Measurements from ENCODE around the gene POC5.
"Not testable (repeated sequence)": the region's sequence is repeated elsewhere in the genome, so short reads cannot be mapped to it uniquely, and the experiment has no call there.

Gene POC5

DNA sequence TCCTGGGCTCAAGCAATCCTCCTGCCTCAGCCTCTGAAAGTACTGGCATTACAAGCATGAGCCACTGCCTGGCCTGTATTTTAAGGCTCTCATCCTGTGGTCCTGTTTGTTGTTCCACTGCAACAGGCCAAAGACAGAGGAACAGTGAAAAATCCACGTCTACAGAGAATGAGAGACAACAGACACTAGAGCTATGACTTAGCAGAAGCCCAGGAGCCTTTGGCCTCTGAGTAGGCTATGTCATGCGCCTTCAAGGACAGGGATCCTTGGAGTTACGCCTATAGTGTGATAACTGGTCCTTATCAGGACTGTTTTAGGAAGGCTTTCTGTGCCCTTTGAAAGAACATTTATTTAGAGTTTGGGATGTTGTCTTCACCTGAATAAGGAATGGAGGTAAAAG, 10.5 kb downstream of the POC5 start:
- no peak for DNase-seq (ENCODE audit: low read depth)
- H3K4me3 ChIP-seq (ENCODE audit: control insufficient read depth, low read depth, low read length), result no peak overlapping the region
- TF ChIP-seq, protein P1, sequence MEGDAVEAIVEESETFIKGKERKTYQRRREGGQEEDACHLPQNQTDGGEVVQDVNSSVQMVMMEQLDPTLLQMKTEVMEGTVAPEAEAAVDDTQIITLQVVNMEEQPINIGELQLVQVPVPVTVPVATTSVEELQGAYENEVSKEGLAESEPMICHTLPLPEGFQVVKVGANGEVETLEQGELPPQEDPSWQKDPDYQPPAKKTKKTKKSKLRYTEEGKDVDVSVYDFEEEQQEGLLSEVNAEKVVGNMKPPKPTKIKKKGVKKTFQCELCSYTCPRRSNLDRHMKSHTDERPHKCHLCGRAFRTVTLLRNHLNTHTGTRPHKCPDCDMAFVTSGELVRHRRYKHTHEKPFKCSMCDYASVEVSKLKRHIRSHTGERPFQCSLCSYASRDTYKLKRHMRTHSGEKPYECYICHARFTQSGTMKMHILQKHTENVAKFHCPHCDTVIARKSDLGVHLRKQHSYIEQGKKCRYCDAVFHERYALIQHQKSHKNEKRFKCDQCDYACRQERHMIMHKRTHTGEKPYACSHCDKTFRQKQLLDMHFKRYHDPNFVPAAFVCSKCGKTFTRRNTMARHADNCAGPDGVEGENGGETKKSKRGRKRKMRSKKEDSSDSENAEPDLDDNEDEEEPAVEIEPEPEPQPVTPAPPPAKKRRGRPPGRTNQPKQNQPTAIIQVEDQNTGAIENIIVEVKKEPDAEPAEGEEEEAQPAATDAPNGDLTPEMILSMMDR (IDR thresholded peaks at IDR 0.05; ENCODE audit: control insufficient read depth, insufficient read depth, low read depth, low read length, missing control alignments), result no peak

GRCh38 chr5:75706016-75706415, 11.2 kb downstream of the POC5 start:
- TF ChIP-seq, protein P1 (IDR thresholded peaks at IDR 0.05; ENCODE audit: control insufficient read depth, insufficient read depth, low read depth, low read length, missing control alignments), result no peak
- no peak overlapping the region for H3K4me3 ChIP-seq (ENCODE audit: control insufficient read depth, low read depth, low read length)
- DNase-seq (ENCODE audit: low read depth), result no peak

DNA sequence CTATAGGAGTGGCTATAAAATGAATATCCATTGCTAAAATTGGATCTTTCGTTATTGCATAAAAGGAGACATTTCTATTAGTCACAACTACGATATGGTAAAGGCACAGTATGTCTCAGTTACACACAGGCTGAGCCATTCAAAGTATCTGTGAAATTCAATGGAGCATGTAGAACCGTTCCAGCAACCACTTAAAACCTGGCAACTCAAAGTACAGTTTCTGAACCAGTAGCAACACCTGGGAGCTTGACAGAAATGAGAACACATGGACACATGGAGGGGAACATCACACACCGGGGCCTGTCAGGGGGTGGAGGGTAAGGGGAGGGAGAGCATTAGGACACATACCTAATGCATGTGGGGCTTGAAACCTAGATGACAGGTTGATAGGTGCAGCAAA, 15.4 kb downstream of the POC5 start:
- no peak overlapping the region for H3K4me3 ChIP-seq (ENCODE audit: control insufficient read depth, low read depth, low read length)
- TF ChIP-seq, protein P1 (IDR thresholded peaks at IDR 0.05; ENCODE audit: control insufficient read depth, insufficient read depth, low read depth, low read length, missing control alignments), result no peak
- DNase-seq (ENCODE audit: low read depth), result no peak

DNA sequence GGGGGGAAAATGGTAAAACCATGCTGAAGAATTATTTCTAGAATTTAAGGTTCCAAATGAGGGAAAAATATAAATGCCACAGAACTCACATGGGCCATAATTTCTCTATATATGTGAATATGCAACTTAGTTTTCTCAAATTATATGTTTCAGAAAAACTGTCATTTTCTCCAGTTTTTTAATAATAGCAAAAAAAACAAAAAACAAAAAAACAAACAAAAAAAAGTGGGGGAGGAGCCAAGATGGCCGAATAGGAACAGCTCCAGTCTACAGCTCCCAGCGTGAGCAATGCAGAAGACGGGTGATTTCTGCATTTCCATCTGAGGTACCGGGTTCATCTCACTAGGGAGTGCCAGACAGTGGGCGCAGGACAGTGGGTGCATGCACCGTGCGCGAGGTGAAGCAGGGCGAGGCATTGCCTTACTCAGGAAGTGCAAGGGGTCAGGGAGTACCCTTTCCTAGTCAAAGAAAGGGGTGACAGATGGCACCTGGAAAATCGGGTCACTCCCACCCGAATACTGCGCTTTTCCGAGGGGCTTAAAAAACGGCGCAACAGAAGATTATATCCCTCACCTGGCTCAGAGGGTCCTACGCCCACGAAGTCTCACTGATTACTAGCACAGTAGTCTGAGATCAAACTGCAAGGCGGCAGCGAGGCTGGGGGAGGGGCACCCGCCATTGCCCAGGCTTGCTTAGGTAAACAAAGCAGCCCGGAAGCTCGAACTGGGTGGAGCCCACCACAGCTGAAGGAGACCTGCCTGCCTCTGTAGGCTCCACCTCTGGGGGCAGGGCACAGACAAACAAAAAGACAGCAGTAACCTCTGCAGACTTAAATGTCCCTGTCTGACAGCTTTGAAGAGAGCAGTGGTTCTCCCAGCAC, 21.5 kb downstream of the POC5 start:
- not testable (repeated sequence) for DNase-seq (ENCODE audit: low read depth); H3K4me3 ChIP-seq (ENCODE audit: control insufficient read depth, low read depth, low read length)

DNA sequence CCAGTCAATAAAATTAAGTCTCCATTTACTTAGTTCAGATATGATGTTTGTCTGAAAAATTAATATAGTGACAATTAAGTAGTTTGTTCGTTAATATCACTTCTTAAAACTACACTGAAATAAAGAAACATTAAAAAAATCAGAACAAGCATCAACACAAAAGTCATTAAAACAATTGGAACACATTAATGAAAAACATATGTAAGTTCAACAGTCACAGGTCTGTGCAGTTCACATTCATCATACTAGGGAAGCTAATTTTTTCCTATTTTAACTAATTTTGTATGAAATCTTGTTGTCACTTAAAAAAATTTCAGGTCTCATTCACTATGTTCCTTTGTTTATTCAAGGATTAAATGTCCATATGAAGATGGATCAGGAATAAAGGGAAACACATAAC, 22.5 kb downstream of the POC5 start:
- DNase-seq (ENCODE audit: low read depth), result no peak
- H3K4me3 ChIP-seq (ENCODE audit: control insufficient read depth, low read depth, low read length), result no peak overlapping the region
- TF ChIP-seq, protein P1 (IDR thresholded peaks at IDR 0.05; ENCODE audit: control insufficient read depth, insufficient read depth, low read depth, low read length, missing control alignments), result no peak

GRCh38 chr5:75690669-75691068, 26.6 kb downstream of the POC5 start:
- H3K4me3 ChIP-seq (ENCODE audit: control insufficient read depth, low read depth, low read length), result no peak overlapping the region
- TF ChIP-seq, protein P1 (IDR thresholded peaks at IDR 0.05; ENCODE audit: control insufficient read depth, insufficient read depth, low read depth, low read length, missing control alignments), result no peak
- DNase-seq (ENCODE audit: low read depth), result no peak

- TF ChIP-seq, protein P1 (IDR thresholded peaks at IDR 0.05; ENCODE audit: control insufficient read depth, insufficient read depth, low read depth, low read length, missing control alignments), result no peak
- no peak overlapping the region for H3K4me3 ChIP-seq (ENCODE audit: control insufficient read depth, low read depth, low read length)
- DNase-seq (ENCODE audit: low read depth), result no peak
These were observed 30.8 kb downstream of the POC5 start for GRCh38 chr5:75686480-75686879.

Measured in AG09309 (cell line).